ENCODE results near the gene YDJC. TPM values are rescaled to one million over a fixed set of nuclear protein-coding genes. Genes with fewer than 3 reads are reported as not detected.
"Not testable (repeated sequence)": the region's sequence is repeated elsewhere in the genome, so short reads cannot be mapped to it uniquely, and the experiment has no call there.

YDJC gene
- total RNA-seq, 1 experiment from 2014 or later, result 25.7 TPM

- intact Hi-C loops (cut with micrococcal nuclease; ENCODE audit: unreplicated experiment), result no loop called here
- DNase-seq, result no peak
- Histone ChIP-seq H3K36me3 (ENCODE audit: low read depth) (no peaks in the 10 kb centered on the region), H2AFZ (no peak overlapping the region), H3K4me1 (replicated peaks; ENCODE audit: insufficient read depth) (no peaks in the 10 kb centered on the region), H3K4me2 (no peak overlapping the region), H4K20me1 (ENCODE audit: insufficient read depth) (peaks cover 48% of the 10 kb centered on the region), H3K9me2 (ENCODE audit: insufficient read depth) (no peaks in the 10 kb centered on the region), H3K27me3 (ENCODE audit: insufficient read depth, low read depth) (no peaks in the 10 kb centered on the region), H3K27ac (no peak overlapping the region), H3K79me2 (ENCODE audit: low read depth) (peaks cover 74% of the 10 kb centered on the region), H3K9me3 (ENCODE audit: insufficient read depth, low read depth) (no peaks in the 10 kb centered on the region), H3F3A (ENCODE audit: insufficient read depth, low read depth) (no peaks in the 10 kb centered on the region), H3K4me3 (no peak overlapping the region)
- ChIA-PET CTCF (no interaction called here), POLR2A (ENCODE audit: unreplicated experiment) (interaction anchor here (0.7 kb wide), 1 partner anchor 15 kb away, joined by 3 read pairs; no protein-coding TSS in a partner anchor)
- BruUV-seq (replicated peaks), result no TSS peak
- TF ChIP-seq EZH2 (IDR thresholded peaks at IDR 0.05; ENCODE audit: low read depth), result no peak
- TF ChIP-seq, protein P1, sequence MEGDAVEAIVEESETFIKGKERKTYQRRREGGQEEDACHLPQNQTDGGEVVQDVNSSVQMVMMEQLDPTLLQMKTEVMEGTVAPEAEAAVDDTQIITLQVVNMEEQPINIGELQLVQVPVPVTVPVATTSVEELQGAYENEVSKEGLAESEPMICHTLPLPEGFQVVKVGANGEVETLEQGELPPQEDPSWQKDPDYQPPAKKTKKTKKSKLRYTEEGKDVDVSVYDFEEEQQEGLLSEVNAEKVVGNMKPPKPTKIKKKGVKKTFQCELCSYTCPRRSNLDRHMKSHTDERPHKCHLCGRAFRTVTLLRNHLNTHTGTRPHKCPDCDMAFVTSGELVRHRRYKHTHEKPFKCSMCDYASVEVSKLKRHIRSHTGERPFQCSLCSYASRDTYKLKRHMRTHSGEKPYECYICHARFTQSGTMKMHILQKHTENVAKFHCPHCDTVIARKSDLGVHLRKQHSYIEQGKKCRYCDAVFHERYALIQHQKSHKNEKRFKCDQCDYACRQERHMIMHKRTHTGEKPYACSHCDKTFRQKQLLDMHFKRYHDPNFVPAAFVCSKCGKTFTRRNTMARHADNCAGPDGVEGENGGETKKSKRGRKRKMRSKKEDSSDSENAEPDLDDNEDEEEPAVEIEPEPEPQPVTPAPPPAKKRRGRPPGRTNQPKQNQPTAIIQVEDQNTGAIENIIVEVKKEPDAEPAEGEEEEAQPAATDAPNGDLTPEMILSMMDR (conservative IDR thresholded peaks at IDR 0.05), result no peak
Observed at GRCh38 chr22:21599053-21599893, 30.5 kb downstream of the YDJC start.

DNA sequence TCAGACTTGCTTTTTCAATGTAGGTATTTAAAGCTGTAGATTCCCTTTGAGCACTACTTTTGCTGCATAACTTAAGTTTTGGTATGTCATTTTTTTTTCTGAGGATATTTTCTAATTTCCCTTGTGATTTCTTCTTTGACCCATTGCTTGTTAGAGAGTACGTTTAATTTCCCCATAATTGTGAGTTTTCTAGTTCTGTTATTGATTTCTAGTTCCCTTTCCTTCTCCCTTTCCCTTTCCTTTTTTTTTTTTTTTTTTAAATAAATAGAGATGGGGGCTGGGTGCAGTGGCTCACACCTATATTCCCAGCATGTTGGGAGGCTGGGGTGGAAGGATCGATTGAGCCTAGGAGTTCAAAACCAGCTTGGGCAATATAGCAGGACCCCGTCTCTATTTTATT lies 31.5 kb downstream of the YDJC start:
- intact Hi-C loops (cut with micrococcal nuclease; ENCODE audit: unreplicated experiment), result no loop called here
- Histone ChIP-seq H4K20me1 (ENCODE audit: insufficient read depth) (peaks cover 57% of the 10 kb centered on the region), H3K9me3 (ENCODE audit: insufficient read depth, low read depth) (no peaks in the 10 kb centered on the region), H3K9me2 (ENCODE audit: insufficient read depth) (no peaks in the 10 kb centered on the region), H3K4me3 (no peak overlapping the region), H3K79me2 (ENCODE audit: low read depth) (peaks cover 76% of the 10 kb centered on the region), H3K27ac (no peak overlapping the region), H3K27me3 (ENCODE audit: insufficient read depth, low read depth) (no peaks in the 10 kb centered on the region), H3K36me3 (ENCODE audit: low read depth) (no peaks in the 10 kb centered on the region), H3K4me1 (replicated peaks; ENCODE audit: insufficient read depth) (no peaks in the 10 kb centered on the region), H3K4me2 (no peak overlapping the region), H3F3A (ENCODE audit: insufficient read depth, low read depth) (no peaks in the 10 kb centered on the region), H2AFZ (no peak overlapping the region)
- ChIA-PET POLR2A (ENCODE audit: unreplicated experiment) (interaction anchor here (0.7 kb wide), 1 partner anchor 16 kb away, joined by 3 read pairs; no protein-coding TSS in a partner anchor), CTCF (interaction anchor here (0.6 kb wide), 1 partner anchor 8 kb away, joined by 3 read pairs; no protein-coding TSS in a partner anchor)
- no TSS peak for BruUV-seq (replicated peaks)
- TF ChIP-seq, protein P1 (conservative IDR thresholded peaks at IDR 0.05), result no peak
- TF ChIP-seq EZH2 (IDR thresholded peaks at IDR 0.05; ENCODE audit: low read depth), result no peak
- DNase-seq, result no peak

DNA sequence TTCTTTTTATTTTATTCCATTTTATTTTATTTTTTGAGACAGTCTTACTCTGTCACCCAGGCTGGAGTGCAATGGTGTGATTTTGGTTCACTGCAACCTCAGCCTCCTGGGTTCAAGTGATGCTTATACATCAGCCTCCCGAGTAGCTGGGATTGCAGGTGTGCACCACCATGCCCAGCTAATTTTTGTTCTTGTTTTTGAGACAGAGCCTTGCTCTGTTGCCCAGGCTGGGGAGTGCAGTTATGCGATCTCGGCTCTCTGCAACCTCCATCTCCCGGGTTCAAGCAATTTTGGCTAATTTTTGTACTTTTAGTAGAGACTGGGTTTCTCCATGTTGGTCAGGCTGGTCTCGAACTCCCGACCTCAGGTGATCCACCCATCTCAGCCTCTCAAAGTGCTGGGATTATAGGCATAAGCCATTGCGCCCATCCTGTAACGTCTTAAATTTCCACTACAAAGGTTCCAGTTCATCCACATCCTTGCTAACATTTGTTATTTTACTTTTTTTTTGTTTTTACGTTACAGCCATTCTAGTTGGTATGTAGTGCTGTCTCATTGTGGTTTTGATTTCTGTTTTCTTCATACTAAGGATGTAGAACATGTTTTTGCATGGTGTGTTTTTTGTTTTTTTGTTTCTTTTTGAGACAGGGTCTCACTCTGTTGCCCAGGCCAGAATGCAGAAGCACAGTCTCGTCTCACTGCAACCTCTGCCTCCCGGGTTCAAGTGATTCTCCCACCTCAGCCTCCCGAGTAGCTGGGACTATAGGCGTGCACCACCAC lies 33.3 kb downstream of the YDJC start:
- DNase-seq; H3F3A ChIP-seq (ENCODE audit: insufficient read depth, low read depth); H3K4me1 ChIP-seq (replicated peaks; ENCODE audit: insufficient read depth); H3K27ac ChIP-seq; BruUV-seq (replicated peaks); H3K36me3 ChIP-seq (ENCODE audit: low read depth); H3K27me3 ChIP-seq (ENCODE audit: insufficient read depth, low read depth); H3K4me2 ChIP-seq; H3K9me3 ChIP-seq (ENCODE audit: insufficient read depth, low read depth); intact Hi-C loops (cut with micrococcal nuclease; ENCODE audit: unreplicated experiment); H2AFZ ChIP-seq; CTCF ChIA-PET; H3K4me3 ChIP-seq; POLR2A ChIA-PET (ENCODE audit: unreplicated experiment); H3K9me2 ChIP-seq (ENCODE audit: insufficient read depth): not testable (repeated sequence)
- Histone ChIP-seq H3K79me2 (ENCODE audit: low read depth) (peaks cover 79% of the 10 kb centered on the region), H4K20me1 (ENCODE audit: insufficient read depth) (peaks cover 67% of the 10 kb centered on the region)
